Measurements from ENCODE around the gene ARHGEF12. TPM values are rescaled to one million over a fixed set of nuclear protein-coding genes. Genes with fewer than 3 reads are reported as not detected.

ARHGEF12 gene
- total RNA-seq, 8 experiments from 2014 or later, result 37.5 to 108 (median 48.2) TPM

- in situ Hi-C loops (cut with MboI; ENCODE audit: low pct_unique_long_range_greater_than_20kb in 2 of 9, low sequenced_read_pairs in 9 of 9, unreplicated experiment in 9 of 9), result no loop called here
- no peak for ATAC-seq (replicated peaks in 6 of 8)
- no peak overlapping the region for H3K27ac ChIP-seq
- WGBS, 10 experiments, result 40 to 84% (median 63%) methylated on average over 1 to 11 of the region's 12 CpGs; no CpG with 5 or more reads in 3 of the 10 experiments
- H3K4me1 ChIP-seq (replicated peaks in 1 of 2), result peaks cover 3 to 5% of the 10 kb centered on the region in 2 donors
- H3K4me3 ChIP-seq, result no peak overlapping the region
Measured at GRCh38 chr11:120537996-120538395, 201.8 kb downstream of the ARHGEF12 start.

- H3K27ac ChIP-seq, result no peak overlapping the region
- 50 to 60% (median 50%) methylated on average over 1 of the region's 2 CpGs; no CpG with 5 or more reads in 7 of the 10 experiments for WGBS, 10 experiments
- ATAC-seq (replicated peaks in 6 of 8), result no peak
- peaks cover 3 to 5% of the 10 kb centered on the region in 2 donors for H3K4me1 ChIP-seq (replicated peaks in 1 of 2)
- no peak overlapping the region for H3K4me3 ChIP-seq
- in situ Hi-C loops (cut with MboI; ENCODE audit: low pct_unique_long_range_greater_than_20kb in 2 of 9, low sequenced_read_pairs in 9 of 9, unreplicated experiment in 9 of 9), result no loop called here
Measured at GRCh38 chr11:120538707-120539106, 202.5 kb downstream of the ARHGEF12 start.

Other genes with a start within 250 kb of the ARHGEF12 start
- gene TRIM29, start 198.3 kb upstream of the ARHGEF12 start, total RNA-seq, result 1 to 10 TPM in 4 of 8 experiments, under 1 TPM in 4; 0.16 to 4.4 (median 0.91) TPM
- gene OAF, start 125.4 kb upstream of the ARHGEF12 start, total RNA-seq, result 10 to 100 TPM in 4 of 8 experiments, 1 to 10 TPM in 4; 1.7 to 58.4 (median 16.7) TPM
- 10 to 100 TPM in 2 of 8 experiments, 1 to 10 TPM in 2, under 1 TPM in 2, not detected in 2; 0.38 to 40.1 (median 3.4) TPM for gene POU2F3, start 96.3 kb upstream of the ARHGEF12 start, total RNA-seq
- gene TLCD5, start 11.1 kb upstream of the ARHGEF12 start, total RNA-seq, result 10 to 100 TPM in 3 of 8 experiments, 1 to 10 TPM in 5; 5.1 to 12.1 (median 9.5) TPM
- gene GRIK4, start 175.3 kb downstream of the ARHGEF12 start, total RNA-seq, result 10 to 100 TPM in 1 of 8 experiments, 1 to 10 TPM in 6, under 1 TPM in 1; 0.75 to 11.1 (median 1.7) TPM